ENCODE measurements around the gene CDCP1.

Gene CDCP1

GRCh38 chr3:45112939-45113338 is 33.2 kb downstream of the CDCP1 start:
- DNase-seq: no peak

GRCh38 chr3:45110509-45110833 is 35.7 kb downstream of the CDCP1 start:
- DNase-seq: no peak

DNA sequence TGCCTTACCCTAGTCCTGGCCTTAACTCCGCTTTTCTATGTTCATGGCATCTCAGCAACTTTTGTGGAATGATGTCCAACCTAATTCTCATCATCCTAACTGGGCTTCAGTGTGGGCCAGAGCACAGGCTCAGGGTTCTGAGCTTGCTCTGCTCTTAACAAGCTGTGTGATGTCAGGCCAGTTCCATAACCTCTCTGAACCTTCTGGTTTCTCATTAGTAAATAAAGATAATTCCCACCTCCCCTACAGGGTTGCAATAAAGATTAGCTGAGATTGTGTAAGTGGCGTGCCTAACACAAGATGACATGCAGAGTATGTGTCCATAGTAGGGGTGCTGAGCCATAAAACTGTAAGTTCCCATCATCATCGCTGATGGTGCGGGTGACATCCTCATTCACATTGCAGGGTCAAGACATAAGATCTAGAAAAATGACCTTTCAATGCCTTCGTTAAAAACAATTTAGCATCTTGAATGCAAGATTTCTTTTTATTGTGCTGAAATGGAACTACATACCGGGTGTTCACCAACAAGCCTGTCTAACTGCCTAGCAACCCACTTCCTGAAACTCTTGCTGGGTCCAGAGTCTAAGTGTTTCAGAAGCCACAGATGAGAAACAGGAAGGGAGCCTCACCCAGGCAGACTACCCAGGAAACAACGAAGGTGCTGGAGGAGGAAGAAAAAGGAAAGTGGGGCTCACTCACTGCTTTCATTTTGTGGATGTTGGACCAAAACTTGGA is 36.2 kb downstream of the CDCP1 start:
- peak in 1 of 56 donors; percentile 6 for DNase-seq

- no peak for DNase-seq
Measured at GRCh38 chr3:45106874-45107273, 39.3 kb downstream of the CDCP1 start.

- DNase-seq: no peak
Measured at GRCh38 chr3:45105855-45106671, 40.1 kb downstream of the CDCP1 start.

DNA sequence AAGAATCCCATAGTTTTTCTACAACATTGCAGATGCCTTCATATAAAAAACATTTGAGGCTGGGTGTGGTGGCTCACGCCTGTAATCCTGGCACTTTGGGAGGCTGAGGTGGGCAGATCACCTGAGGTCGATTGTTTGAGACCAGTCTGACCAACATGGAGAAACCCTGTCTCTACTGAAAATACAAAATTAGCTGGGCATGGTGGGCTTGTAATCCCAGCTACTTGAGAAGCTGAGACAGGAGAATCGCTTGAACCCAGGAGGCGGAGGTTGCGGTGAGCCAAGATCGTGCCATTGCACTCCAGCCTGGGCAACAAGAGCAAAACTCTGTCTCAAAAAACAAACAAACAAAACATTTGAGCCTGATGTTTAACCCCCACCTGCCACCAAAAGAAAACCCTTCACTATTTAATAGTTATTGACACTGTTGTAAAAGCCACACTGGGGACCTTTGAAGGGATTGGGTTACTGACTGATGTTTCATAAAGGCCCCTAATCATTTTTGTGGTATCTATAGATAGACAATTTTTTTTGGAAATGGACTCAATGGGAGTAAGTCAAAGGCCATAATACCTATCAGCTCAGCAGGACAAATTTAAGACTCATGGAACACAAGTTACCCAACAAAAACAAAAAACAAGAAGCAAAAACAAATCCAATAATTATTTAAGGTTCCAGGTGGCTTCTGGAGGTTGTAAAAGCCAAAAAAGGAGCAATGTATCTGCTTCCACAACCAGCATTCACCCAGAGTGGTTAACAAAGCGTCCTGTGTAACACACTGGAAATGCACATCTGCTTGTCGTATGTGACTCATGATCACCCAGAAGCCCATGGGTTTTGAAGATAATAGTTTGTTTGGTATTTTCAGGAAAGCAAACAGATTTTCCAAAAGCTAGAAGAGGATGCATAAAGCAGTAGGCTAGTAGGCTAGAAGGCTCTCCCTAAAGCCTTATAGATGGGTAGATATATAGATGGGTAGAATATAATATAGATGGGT is 41.2 kb downstream of the CDCP1 start:
- DNase-seq: no peak

DNA sequence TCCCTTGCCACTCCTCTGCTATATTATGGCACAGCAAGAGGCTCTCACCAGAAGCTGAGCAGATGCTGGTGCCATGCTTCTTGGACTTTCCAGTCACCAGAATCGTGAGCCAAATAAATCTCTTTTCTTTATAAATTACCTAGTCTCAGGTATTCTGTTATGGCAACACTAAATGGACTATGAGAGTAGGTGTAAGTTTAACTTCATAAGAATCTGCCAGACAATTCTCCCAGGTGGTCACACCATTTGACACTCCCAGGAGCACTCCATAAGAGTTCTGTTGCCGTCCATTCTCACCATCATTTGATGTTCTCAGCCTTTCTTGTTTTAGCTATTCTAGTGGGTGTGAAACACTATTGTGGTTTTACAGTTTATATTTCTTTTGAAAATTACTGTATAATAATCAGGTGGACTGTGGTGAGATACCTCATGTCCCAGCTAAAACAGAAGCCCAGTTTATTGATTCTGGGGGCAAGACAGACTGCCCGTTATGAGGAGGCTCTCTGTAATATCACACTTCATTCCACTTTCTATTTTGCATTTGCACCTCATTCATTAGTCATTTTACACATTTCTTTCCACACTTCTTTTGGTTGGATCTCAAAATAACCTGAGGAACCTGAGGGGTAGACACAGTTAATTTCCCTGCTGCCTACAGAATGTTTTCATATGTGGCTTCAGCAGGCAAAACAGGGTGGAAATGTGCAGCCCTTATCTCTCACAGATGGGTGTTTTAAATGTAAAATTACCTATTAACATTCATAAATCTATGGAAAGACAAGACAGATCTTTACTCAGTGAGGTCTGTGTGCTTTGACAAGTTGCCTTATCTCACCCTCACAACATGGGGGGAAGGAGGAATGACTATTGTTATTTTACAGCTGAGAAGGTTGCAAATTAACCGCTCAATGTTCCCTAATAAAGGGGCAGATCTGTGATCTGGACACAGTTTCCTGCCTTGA is 42.1 kb downstream of the CDCP1 start:
- no peak for DNase-seq

GRCh38 chr3:45103334-45103733 is 42.8 kb downstream of the CDCP1 start:
- no peak for DNase-seq

DNA sequence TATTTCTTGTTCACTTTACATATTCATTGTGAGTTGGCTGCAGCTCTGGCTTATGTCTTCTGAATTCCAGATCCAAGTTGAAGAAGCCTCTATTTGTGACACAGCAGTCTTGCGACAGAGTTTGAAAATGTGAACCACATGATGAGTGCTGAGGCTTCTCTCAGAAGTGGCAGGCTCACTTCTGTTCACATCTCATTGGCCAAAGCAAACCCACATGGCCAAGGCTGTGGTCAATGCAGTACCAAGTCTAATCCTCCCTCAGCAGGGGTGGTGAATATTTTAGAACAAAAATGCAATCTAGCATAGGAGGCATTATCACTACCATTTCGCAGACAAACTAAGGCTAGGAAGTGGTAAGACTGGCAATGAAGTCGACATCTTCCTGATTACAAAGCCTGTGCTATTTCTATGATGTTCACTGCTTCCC is 45.2 kb downstream of the CDCP1 start:
- no peak for DNase-seq

DNA sequence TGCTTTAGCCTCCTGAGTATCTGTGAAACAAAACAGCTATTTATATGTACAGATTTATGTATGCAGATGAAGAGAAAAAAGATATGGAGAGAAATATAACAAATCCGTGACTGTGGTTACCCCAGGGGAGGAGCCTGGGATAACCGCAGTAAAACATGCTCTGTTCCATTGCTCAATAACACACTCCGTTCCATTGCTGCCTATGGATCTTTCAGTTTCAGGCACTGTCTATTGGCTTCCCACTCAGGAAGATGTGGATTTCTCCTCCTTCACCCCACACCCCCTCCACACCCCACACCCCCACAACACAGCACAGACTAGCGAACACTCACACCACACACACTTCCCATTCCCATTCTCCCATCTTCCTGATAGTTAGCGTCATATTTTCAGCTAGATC is 47.9 kb downstream of the CDCP1 start:
- DNase-seq: no peak

- no peak for DNase-seq
Measured at GRCh38 chr3:45097296-45097883, 48.8 kb downstream of the CDCP1 start.

DNA sequence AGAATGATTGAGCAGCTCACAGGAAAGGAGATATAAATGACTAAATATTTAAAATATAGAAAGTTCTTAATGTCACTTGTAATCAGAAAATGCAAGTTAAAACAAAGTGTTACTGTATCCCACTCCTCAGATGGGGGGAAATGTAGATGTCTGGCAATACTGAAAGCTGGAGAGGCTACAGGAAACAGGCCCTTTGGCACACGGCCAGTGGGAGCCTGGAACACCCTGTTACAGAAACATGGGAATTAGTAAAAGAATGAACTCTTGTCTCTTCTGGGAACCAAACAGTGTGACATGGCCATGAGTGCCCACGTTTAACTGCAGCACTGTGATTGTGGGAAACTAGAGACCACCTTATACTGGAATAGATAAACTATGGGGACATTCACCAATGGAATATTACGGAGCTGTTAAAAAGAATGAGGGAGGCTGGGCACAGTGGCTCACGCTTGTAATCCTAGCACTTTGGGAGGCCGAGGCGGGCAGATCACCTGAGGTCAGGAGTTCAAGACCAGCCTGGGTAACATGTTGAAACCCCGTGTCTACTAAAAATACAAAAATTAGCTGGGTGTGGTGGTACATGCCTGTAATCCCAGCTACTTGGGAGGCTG is 50.2 kb downstream of the CDCP1 start:
- DNase-seq: peak in 2 of 56 donors; percentile 5 to 19

DNA sequence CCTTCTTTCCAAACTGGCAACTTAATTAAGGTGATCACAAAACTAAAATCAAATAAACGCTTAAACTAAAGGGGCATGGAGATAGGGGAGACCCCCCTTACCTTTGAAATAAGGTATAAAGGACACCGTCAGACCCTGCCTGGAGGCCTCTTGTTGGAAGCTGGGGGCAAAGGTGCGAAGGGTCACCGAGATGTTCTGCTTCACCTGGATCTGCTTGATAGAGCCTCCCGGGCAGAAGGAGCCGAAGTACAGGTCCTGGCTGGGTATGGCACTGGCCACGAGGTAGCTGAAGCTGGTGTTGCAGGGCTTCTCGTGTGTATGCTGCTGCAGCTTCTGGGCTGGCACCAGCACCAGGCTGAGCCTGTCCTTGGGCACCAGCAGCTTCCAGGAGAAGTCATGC is 53.0 kb downstream of the CDCP1 start:
- DNase-seq: no peak

DNA sequence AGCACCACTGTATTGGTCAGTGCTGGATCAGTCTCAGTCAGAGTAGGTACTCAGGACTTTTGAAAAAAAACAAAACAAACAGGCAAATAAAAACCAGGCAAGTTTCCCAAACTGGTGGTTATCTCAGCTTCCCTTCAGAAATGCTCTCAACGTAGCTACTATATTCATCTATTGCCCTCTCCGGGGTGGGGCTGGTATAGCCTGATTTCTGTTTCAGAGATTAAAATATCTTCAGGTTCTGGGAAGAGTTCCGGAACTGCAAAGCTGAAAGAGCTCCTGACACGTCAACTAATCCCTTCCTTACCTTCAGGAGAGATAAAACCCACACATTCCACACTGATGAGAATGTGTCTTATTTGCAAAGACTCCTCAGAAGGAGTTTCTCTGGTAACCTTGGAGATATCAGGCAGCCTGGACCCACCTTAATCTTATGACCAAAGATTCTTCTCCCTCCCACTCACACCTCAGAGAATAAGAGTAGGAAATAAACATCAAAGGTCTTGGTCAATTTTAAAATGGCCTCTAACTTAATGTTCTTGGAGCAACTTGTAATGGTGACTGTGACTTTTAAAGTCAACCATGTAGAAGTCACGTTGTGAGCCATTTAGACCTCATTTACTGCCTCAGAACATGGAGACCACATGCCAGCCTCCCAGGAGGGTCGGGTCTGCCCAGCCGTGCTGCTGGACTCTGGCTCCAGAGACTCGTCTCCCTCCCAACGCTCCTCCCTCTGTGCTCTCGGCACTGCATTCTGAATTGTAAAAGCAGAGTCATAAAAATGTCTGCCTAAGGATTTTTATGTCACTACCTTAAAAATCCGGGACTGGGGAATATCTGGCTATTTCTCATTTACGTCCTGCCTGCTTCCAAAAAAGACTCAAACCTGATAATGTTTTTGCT is 53.8 kb downstream of the CDCP1 start:
- DNase-seq: no peak

DNA sequence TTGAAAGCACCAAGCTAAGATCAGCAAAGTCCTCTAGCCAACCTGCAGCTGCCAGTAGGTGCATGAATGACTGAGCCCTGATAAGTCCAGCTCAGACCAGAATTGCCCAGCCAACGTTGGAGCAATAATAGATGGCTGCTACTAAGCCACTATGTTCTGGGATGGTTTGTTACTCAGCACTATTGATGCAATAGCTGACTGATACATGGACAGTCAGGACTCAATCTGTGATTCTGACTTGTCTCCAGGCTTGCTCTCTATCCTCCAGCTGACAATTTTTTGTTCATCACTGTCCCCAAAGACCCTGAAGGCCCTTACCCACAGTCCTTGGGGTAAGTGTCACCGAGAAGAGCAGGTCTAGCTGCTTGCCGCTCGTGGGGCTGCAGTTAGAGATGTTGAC is 55.3 kb downstream of the CDCP1 start:
- DNase-seq: no peak

DNA sequence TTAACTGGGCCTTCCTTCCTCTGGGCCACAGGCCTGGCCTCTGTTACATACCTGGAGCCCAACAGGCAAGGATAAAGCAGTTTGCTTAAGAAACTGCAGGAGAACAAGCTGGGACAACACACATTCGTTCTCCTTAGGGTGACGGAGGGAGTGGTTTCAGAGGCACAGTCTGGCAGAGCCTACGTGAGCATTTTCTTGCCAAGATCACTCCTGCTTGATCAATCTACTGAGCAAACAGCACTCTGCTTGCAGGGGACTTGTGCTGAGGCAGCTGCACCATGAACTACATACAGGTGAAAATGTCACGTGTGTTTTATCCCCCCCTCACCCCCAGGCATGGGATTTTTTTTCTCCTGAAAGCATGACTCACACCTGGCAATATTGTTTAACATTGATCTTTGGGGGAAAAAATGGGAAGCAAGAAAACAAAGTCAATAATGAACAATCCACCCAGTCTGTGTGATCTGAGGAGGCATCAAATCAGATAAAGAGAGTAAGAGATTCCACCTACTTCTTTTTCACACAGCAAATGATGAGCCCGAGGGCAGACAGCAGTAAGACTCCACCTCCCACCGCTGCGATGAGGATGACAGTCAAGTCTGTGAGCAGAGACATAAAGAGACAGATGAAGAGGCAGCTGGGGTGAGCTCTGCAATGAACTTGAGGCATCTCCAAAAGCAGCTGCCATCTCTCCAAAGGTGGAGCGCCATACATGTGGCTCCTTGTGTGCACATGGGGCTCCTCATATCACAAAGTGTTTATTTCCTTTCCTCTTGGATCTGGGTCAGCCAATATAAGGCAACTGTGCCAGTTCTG is 57.4 kb downstream of the CDCP1 start:
- peak in 1 of 56 donors; percentile 9 for DNase-seq

DNA sequence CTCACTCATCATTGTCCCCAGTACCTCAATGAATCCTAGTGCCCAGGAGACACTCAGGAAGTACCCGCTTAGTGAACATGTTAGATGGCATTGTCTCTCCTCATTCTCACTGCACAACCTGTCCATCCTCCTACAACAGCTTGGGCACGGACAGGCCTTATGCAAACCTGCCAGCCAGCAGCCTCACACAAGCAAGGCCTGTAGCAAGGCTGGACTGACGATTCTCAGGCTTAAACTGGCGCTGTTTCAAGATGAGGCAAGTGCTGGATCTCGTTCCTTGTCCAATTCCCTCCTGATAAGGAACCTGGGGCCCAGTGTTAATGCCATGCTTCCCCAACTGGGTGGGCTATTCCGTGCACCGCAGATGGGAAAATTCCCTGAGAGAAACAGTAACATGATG is 59.0 kb downstream of the CDCP1 start:
- no peak for DNase-seq
